GM10266 (cell line): ENCODE data around the gene GRIP1.

ENCODE experiments used
- DNase-seq: peaks from one replicate; pipeline ENCODE4 v3.0.0; 2012; ENCODE audit errors: extremely low spot score
- CTCF ChIP-seq: IDR thresholded peaks from 2 replicates; pipeline ENCODE4 v1.5.1; 2012; ENCODE audit warnings: mild to moderate bottlenecking, low read depth; ENCODE audit not compliant: control insufficient read depth, insufficient read depth; ENCODE audit errors: missing control alignments

GRIP1 gene

DNA sequence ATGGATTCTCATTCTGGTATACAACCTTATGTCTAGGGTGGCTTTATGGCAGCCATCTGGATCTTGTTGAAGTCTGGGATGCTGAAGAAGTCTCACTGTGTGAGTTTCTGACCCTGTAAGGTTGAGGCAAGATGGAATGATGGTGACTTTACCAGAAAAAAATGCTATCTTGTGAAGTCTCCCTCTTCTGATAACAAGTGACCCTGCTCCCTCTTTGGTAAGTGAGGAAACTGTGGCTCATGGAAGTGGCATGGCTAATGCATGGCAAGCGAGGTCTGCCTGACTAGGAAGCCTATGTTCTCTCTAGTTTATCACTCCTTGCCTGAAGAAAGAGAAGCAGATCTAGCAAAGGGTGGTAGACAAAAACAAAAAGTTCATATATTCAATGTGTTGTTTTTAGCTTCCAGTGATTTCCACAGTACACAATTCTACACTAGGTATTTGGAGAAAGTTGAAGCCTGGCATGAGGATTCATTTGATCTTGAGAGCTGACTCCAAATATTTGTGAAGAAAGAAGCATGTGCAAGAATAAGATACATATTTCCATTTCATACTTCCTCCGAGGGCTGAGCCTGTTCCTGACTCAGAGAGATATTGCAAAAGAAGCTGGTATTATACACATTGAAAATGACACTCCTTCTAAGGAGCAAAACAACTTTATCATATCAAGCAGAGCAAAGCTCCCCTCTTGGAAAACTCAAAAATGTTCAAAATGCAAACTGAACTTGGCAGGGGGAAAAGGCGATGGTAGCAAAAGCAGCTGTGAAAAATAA, 313.0 kb downstream of the GRIP1 start:
- no peak for TF ChIP-seq CTCF
- DNase-seq = no peak

DNA sequence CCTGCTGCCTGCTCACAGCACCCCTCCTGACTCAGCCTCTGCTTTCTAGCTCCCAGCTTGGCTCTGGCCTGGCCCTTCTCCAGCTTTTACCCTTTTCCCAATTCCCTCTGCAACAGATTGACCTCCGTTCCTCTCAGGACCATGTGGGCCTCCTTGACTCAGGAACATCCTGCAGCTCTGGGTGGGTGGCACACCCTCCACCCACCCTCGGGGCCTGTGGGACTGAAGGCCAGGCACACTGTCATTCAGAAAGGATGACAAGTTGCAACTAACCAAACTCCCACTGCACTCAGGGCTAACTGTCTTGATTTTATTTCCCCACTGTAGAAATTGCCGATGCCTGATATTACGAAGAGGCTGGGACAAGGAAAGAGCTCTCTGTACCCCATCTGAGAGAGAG, 317.2 kb downstream of the GRIP1 start:
- no peak for DNase-seq
- no peak for TF ChIP-seq CTCF

DNA sequence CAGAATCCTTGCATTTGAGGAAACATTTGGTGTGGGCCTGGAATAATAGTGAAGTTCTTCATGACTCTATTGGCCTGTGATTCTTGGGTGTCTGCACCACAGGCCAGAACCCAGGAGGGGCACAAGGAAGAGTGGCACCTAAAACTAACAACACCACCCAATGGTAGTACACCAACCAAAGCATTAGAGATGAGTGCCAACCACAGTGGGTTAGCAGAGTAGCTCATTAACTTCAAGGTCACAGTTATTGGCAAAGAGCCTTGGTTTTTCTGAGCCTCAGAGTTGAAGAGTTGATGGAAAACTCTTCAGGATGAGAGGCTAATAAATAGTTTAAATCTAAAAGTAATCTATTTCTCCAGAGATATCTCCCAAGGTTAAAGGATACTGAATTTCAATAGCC, 319.6 kb downstream of the GRIP1 start:
- no peak for TF ChIP-seq CTCF
- DNase-seq = no peak

DNA sequence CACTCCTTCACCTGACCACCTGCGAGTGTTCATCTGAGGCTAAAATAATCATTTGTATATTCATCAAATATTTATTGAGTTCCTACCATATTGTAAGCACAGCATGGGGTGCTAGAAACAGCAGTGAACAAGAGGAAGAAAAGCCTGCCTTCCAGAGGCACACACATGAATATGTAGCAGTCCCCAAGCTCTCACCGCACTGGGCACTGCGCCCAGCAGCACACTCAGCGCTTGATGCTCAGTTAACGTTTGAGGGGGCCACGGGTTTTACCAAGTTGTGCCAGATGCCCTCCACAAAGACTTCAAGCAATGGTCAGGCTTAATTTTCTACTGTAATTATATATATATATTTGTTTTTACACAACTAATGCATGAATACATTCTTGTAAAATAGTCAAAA, 324.6 kb downstream of the GRIP1 start:
- no peak for TF ChIP-seq CTCF
- no peak for DNase-seq

- TF ChIP-seq CTCF = no peak
- DNase-seq = no peak
Observed at GRCh38 chr12:66352899-66353298, 326.0 kb downstream of the GRIP1 start.

GRCh38 chr12:66352197-66352596, 326.7 kb downstream of the GRIP1 start:
- DNase-seq = peak; percentile 19
- TF ChIP-seq CTCF = peak; percentile 51

- no peak for TF ChIP-seq CTCF
- no peak for DNase-seq
Observed at GRCh38 chr12:66351301-66351700, 327.6 kb downstream of the GRIP1 start.
